GM12864 (cell line): ENCODE data around the gene GYPC.

Source experiments
- DNase-seq: peaks from one replicate; pipeline ENCODE4 v3.0.0-alpha.2; 2011; ENCODE audit warnings: low read depth
- H3K4me3 ChIP-seq: 2 replicates; pipeline ENCODE4 v1.5.1; 2011; ENCODE audit warnings: mild to moderate bottlenecking, low read depth, low read length, control low read depth
- TF ChIP-seq, protein P1 (sequence below): IDR thresholded peaks from 2 replicates; pipeline ENCODE4 v1.5.1; 2011; ENCODE audit warnings: low read depth, mild to moderate bottlenecking, moderate library complexity, low read length, control low read depth, inconsistent platforms; ENCODE audit errors: missing control alignments

GYPC gene

DNA sequence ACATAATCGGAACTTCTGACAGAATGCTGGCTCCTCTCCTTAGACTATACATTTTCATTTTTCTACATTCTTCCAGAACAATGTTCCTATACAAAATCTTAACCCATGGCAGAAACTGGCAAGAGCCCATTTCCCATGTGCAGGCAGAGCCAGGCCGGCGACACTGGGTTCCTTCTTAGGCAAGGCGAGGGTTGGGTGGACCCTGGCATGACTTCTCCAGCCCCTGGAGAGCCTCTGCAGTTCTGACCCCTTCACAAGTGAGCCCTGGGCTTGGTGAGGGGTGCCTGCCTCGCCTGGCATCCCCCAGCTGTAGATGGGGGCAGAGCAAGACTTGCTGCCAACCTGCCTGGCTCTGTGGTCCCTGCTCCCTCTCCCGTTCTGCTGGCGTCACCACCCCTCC is 5.0 kb downstream of the GYPC start:
- DNase-seq: no peak

DNA sequence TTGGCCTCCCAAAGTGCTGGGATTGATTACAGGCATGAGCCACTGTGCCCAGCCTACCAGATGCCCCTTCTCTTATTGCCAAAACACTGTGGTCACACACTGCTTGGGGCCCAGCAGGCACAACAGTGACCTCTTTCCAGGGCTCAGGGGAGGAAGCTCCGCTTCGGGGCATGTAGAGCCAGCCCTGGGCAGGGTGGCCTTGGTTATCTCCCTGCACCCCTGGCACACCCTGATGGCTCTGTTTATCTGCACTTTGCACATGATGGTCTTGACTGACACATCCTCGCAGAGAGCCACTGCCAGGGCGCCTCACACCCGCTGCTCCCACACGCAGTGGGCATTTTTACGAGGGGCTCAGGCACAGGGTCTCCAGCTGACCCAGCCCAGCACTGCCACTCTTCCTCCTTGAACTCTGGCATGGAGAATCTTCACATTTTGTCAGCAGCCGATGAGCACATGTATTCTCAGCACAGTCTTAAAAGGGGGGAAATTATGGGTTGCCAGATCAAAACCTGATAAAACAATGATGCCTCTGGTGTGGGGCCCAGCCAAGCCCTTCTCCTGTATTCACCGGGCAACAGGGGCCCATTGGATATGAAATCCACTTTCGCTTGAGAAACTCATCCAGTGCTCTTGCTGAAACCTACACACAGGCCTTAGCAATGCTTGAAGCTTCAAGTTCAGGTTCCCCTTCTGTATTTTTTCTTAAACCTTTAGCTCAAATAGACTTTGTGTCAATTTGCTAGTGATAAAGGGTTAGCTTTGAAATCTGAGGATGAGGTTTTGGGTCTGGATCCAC is 5.9 kb downstream of the GYPC start:
- TF ChIP-seq, protein P1, sequence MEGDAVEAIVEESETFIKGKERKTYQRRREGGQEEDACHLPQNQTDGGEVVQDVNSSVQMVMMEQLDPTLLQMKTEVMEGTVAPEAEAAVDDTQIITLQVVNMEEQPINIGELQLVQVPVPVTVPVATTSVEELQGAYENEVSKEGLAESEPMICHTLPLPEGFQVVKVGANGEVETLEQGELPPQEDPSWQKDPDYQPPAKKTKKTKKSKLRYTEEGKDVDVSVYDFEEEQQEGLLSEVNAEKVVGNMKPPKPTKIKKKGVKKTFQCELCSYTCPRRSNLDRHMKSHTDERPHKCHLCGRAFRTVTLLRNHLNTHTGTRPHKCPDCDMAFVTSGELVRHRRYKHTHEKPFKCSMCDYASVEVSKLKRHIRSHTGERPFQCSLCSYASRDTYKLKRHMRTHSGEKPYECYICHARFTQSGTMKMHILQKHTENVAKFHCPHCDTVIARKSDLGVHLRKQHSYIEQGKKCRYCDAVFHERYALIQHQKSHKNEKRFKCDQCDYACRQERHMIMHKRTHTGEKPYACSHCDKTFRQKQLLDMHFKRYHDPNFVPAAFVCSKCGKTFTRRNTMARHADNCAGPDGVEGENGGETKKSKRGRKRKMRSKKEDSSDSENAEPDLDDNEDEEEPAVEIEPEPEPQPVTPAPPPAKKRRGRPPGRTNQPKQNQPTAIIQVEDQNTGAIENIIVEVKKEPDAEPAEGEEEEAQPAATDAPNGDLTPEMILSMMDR: no peak
- DNase-seq: no peak
- no peak overlapping the region for H3K4me3 ChIP-seq

More for the DNA sequence above, 5.0 kb downstream of the GYPC start:
- H3K4me3 ChIP-seq: no peak overlapping the region
- TF ChIP-seq, protein P1: no peak

DNA sequence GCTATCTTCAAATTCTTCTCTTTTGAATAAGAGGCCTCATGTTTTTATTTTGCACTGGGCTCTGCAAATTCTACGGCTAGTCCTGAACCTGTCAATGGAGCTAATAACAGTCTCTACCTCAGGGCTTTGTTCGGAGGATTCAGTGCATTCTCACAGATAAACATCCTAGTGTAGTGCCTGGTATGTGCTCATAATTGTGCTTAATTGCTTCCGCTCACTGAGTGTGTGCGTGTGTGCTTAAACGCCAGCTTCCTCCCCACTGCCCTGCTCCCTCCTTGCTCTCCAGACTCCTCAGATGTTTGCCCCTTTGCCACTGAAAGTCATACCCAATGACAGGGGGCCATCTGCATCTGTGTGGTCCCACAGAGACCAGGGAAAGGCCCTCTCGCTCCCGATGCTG is 6.7 kb downstream of the GYPC start:
- no peak overlapping the region; the same call in 1 of the 2 replicates for H3K4me3 ChIP-seq
- TF ChIP-seq, protein P1: no peak
- no peak for DNase-seq

DNA sequence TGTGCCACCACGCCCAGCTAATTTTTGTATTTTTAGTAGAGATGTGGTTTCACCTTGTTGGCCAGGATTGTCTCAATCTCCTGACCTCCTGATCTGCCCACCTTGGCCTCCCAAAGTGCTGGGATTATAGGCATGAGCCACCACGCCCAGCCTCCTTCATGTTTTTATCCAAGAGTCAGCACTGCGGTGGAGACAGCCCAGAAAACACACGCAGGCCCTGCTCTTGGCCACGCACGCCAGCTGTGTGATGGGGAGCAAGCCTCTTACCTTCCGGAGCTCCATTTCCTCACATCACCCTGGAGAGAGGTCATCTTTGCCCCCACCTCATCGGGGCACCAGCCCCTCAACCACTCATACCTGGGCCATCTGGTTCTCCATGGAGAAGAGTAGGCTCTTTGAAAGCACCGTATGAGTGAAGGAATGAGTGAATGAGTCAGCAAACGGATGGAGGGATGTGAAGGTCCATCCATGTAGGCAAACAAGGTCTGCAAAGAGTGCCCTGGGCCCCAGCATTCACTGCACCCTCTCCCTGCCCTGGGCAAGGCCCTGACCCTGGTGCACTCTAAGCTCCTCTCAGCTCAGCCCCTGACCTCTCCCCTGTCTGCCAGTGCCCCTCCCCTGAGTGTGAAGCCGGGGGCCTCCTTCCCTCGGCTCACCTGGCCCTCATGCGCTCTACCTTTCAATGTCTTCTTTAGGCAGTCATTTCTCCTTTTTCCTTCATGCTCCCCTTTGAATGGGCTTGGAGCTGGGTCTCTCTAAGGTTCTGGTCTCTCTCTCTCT is 7.4 kb downstream of the GYPC start:
- H3K4me3 ChIP-seq: peak overlapping the region; percentile 18; the same call in 1 of the 2 replicates
- no peak for DNase-seq
- TF ChIP-seq, protein P1: no peak

DNA sequence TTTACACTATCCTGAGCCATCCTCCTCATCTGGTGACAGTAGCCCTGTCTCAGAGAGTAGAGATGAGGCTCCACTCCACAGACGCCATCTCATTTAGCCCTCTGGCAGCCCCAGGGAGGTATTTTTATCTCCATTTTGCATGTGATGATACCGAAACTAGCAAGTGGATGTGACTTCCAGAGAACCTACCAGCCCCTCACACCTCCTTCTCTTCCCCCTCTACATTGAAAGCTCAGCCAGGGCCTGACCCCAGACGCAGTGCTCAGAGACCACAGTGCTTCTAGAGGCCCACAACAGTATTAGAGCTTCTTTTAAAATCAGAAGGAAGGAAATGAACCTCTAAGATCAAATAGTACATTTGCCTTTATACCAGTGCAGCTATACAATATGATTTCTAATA is 8.3 kb downstream of the GYPC start:
- DNase-seq: peak; percentile 67
- no peak overlapping the region; the same call in 1 of the 2 replicates for H3K4me3 ChIP-seq
- TF ChIP-seq, protein P1: no peak

DNA sequence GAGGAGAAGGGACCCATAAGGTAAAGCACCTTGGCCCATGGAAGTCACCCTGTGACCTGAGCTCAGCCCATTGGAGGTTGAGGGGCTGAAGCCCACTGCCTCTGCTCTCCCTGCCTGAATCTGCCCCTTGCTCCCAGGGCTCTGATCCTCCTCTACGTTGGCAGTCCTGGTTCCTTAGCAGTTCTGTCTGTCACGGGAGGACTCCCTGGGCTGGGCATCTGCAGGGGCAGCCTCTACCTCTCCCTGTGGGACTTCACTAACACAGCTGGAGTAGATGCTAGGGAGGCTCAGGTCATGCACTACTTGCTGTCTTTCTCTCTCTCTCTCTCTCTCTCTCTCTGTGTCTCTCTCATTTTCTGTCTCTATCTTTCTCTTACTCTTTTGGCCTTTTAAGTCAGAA is 8.7 kb downstream of the GYPC start:
- TF ChIP-seq, protein P1: no peak
- H3K4me3 ChIP-seq: peak overlapping the region; percentile 3
- no peak for DNase-seq
